ENCODE measurements around the gene TOLLIP. TPM values are rescaled to one million over a fixed set of nuclear protein-coding genes. Genes with fewer than 3 reads are reported as not detected.
A peak's percentile ranks its signal among the peaks of the same experiment; 100 is the strongest.

TOLLIP gene
- total and polyA plus RNA-seq, 2 of the 8 experiments (the other 6 are each of a cell fraction or from before 2014, with no cell fraction given), result 23.7 to 34.7 TPM

DNA sequence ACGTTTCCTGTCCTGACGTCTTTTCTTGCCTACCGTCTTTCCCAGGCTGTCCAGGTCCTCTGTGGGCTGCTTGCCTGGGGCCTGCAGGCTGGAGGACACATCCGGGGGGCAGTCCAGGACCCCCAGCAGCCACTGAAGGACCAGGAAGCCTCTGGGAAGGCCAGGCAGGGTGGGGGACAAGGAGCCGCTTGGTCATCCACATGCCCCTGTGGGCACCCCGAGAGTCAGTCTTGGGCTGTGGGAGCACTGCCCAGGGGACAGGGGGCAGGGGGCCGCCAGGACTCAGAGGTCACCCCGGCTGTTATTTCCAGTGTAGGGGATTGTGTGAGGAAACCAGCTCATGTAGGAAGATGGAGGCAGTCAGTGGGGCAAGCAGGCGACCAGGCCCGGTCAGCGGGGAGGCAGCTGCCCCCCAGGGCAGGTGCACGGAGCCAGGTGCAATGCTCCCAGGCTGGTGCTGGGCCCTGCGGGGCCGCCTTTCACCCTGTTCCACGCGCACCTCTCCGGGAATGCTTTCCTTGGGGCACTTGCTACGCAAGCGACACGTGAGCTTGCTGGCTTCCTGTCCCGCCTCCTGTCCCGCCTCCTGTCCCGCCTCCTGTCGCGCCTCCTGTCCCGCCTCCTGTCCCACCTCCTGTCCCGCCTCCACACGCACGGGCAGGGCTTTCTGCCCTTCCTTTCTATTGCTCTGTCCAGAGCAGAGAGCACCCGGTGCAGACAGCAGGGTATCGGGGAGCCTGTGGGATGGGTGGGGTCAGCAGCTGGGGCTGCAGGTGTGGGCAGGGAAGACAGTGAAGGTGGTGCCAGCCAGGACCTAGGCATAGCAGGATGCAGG, 47.0 kb downstream of the TOLLIP start:
- Histone ChIP-seq H4K8ac (ENCODE audit: extremely low read depth, insufficient read depth, low read length) (peak overlapping the region; percentile 96), H4K91ac (replicated peaks; ENCODE audit: insufficient read length, low read length) (peak overlapping the region; percentile 73), H2BK15ac (ENCODE audit: low read length) (no peak overlapping the region), H3K9ac (replicated peaks in 1 of 4; ENCODE audit: extremely low read depth in 1 of 4, low read depth in 3 of 4, low read length in 3 of 4) (peak overlapping the region in 3 of 4 experiments; percentile 12 to 55 (median 45); a peak in 4 of 7 replicates), H2AFZ (ENCODE audit: low read length) (no peak overlapping the region; the same call in 1 of the 2 replicates), H4K20me1 (replicated peaks in 1 of 2; ENCODE audit: control insufficient read depth in 1 of 2, insufficient read depth in 2 of 2, low read length in 2 of 2) (no peaks in the 10 kb centered on the region), H2BK12ac (ENCODE audit: low read depth, low read length) (no peak overlapping the region; the same call in 1 of the 2 replicates), H3K4me2 (ENCODE audit: insufficient read depth in 1 of 2, low read depth in 2 of 2, low read length in 2 of 2) (peak overlapping the region; percentile 54 to 92), H3K14ac (ENCODE audit: insufficient read length) (no peak overlapping the region), H3K56ac (replicated peaks; ENCODE audit: insufficient read length, low read depth, low read length) (peak overlapping the region; percentile 2), H3K23ac (ENCODE audit: insufficient read length) (no peak overlapping the region), H3K4me3 (ENCODE audit: extremely low read depth in 1 of 4, insufficient read depth in 2 of 4, low read depth in 3 of 4, low read length in 4 of 4) (peak overlapping the region; percentile 13 to 58 (median 33)), H2AK5ac (ENCODE audit: low read depth, low read length) (peak overlapping the region; percentile 49; the same call in 1 of the 2 replicates), H3K36me3 (ENCODE audit: control insufficient read depth in 2 of 4, insufficient read depth in 4 of 4, low read length in 3 of 4) (no peaks in the 10 kb centered on the region), H3K79me2 (ENCODE audit: control insufficient read depth in 1 of 2, insufficient read depth in 2 of 2, low read length in 2 of 2) (no peaks in the 10 kb centered on the region), H2BK20ac (ENCODE audit: low read length) (no peak overlapping the region), H3K27ac (ENCODE audit: low read depth, low read length) (peak overlapping the region; percentile 60; the same call in 1 of the 2 replicates), H4K5ac (ENCODE audit: insufficient read length, low read depth, low read length) (peak overlapping the region; percentile 65), H3K79me1 (ENCODE audit: low read depth, low read length) (no peaks in the 10 kb centered on the region), H3K23me2 (ENCODE audit: low read depth, low read length) (no peaks in the 10 kb centered on the region; the same call in 1 of the 2 replicates), H2BK120ac (replicated peaks; ENCODE audit: low read depth, low read length) (no peak overlapping the region), H3K18ac (ENCODE audit: extremely low read depth, low read length) (0 out of 2 replicates have a peak overlapping the region, but pooled peaks have one; percentile 60), H3K4me1 (replicated peaks in 1 of 4; ENCODE audit: control insufficient read depth in 3 of 4, insufficient read depth in 4 of 4, low read length in 3 of 4) (peaks cover 0 to 14% (median 6%) of the 10 kb centered on the region in 4 experiments; a peak in 5 of 7 replicates), H3K4ac (replicated peaks; ENCODE audit: insufficient read length, low read depth, low read length) (peak overlapping the region; percentile 81), H3K27me3 (replicated peaks in 1 of 4; ENCODE audit: control insufficient read depth in 3 of 4, extremely low read depth in 1 of 4, insufficient read depth in 3 of 4, low read length in 3 of 4) (no peaks in the 10 kb centered on the region), H2BK5ac (ENCODE audit: low read depth, low read length) (peak overlapping the region; percentile 49; the same call in 1 of the 2 replicates), H3K9me3 (ENCODE audit: insufficient read depth in 2 of 2, low read depth in 1 of 2, low read length in 1 of 2) (peaks cover 0 to 9% of the 10 kb centered on the region in 2 experiments; a peak in 2 of 4 replicates)
- CTCF ChIA-PET (ENCODE audit: partially characterized antibody), result interaction anchor here (0.6 to 1.6 kb wide), 6 partner anchors 14 to 126 kb away, joined by 3 to 7 read pairs (median 3); no protein-coding TSS in a partner anchor
- FAIRE-seq (no peak), DNase-seq (ENCODE audit: low read depth in 1 of 2, low spot score in 2 of 2) (peak; percentile 62 to 83)
- POLR2A ChIA-PET (ENCODE audit: partially characterized antibody), result interaction anchor here (0.8 to 1.2 kb wide), 2 partner anchors 14 to 130 kb away, joined by 3 read pairs; no protein-coding TSS in a partner anchor
- WGBS, 2 experiments (ENCODE audit: extremely low coverage in 1 of 2, insufficient coverage in 1 of 2, insufficient read length in 1 of 2, insufficient replicate concordance in 2 of 2, low coverage in 1 of 2, low lambda C conversion rate in 2 of 2, missing lambda C conversion rate in 1 of 2), result 28% methylated on average over 31 of the region's 31 CpGs; no CpG with 5 or more reads in 1 of the 2 experiments
- TF ChIP-seq TBP (IDR thresholded peaks at IDR 0.05; ENCODE audit: low read depth, low read length), result no peak
- TF ChIP-seq SP1 (IDR thresholded peaks at IDR 0.05; ENCODE audit: low read depth, low read length), result peak; percentile 50; the same call in 1 of the 2 replicates
- TF ChIP-seq, protein P1, sequence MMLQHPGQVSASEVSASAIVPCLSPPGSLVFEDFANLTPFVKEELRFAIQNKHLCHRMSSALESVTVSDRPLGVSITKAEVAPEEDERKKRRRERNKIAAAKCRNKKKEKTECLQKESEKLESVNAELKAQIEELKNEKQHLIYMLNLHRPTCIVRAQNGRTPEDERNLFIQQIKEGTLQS (IDR thresholded peaks at IDR 0.05; ENCODE audit: insufficient read depth, low read depth, low read length), result peak; percentile 19; the same call in 1 of the 2 replicates
- TF ChIP-seq GABPA (IDR thresholded peaks at IDR 0.05; ENCODE audit: borderline replicate concordance, insufficient read depth, low read length), result peak; percentile 85
- peak in 1 of 2 experiments; percentile 89; a peak in 2 of 3 replicates for TF ChIP-seq POLR2A (IDR thresholded peaks at IDR 0.05; ENCODE audit: control extremely low read depth in 1 of 2, low read depth in 2 of 2, low read length in 2 of 2)
- no peak for TF ChIP-seq SAP30 (IDR thresholded peaks at IDR 0.05; ENCODE audit: insufficient read depth, insufficient replicate concordance, low read length)
- no peak for TF ChIP-seq SIRT6 (IDR thresholded peaks at IDR 0.05; ENCODE audit: low read length)
- TF ChIP-seq TAF1 (IDR thresholded peaks at IDR 0.05; ENCODE audit: low read depth, low read length), result peak; percentile 54
- TF ChIP-seq CREB1 (IDR thresholded peaks at IDR 0.05), result peak; percentile 82
- no peak for TF ChIP-seq NRF1 (IDR thresholded peaks at IDR 0.05; ENCODE audit: low read depth, low read length)
- TF ChIP-seq KDM4A (IDR thresholded peaks at IDR 0.05; ENCODE audit: low read depth, low read length, severe bottlenecking), result peak; percentile 35
